HL-60 (cell line): ENCODE results near the gene ARFIP1.

Experiments used
- CTCF ChIP-seq: IDR thresholded peaks from one replicate; pipeline ENCODE4 v1.5.1; 2011; ENCODE audit warnings: low read length, control low read depth, inconsistent platforms; ENCODE audit not compliant: insufficient read depth
- POLR2AphosphoS5 ChIP-seq: IDR thresholded peaks from 2 replicates; pipeline ENCODE4 v1.6.1; 2012; ENCODE audit warnings: low read depth
- REST ChIP-seq: IDR thresholded peaks from 2 replicates; pipeline ENCODE4 v1.6.1; 2012; ENCODE audit warnings: low read depth; ENCODE audit not compliant: insufficient replicate concordance

GRCh38 chr4:152858934-152859333, 79.2 kb downstream of the ARFIP1 start:
- TF ChIP-seq CTCF (no peak), REST (no peak), POLR2AphosphoS5 (no peak)
